GM19372 (cell line): ENCODE measurements around the gene CLDN19.
"Not testable (repeated sequence)": the region's sequence is repeated elsewhere in the genome, so short reads cannot be mapped to it uniquely, and the experiment has no call there.

Experiments
- ATAC-seq: cut with Tn5 transposase; IDR thresholded peaks from one replicate; pipeline ENCODE4 v1.9.1; 2021; ENCODE audit warnings: mild to moderate bottlenecking, low read depth, moderate library complexity; ENCODE audit not compliant: unreplicated experiment

The CLDN19 gene

DNA sequence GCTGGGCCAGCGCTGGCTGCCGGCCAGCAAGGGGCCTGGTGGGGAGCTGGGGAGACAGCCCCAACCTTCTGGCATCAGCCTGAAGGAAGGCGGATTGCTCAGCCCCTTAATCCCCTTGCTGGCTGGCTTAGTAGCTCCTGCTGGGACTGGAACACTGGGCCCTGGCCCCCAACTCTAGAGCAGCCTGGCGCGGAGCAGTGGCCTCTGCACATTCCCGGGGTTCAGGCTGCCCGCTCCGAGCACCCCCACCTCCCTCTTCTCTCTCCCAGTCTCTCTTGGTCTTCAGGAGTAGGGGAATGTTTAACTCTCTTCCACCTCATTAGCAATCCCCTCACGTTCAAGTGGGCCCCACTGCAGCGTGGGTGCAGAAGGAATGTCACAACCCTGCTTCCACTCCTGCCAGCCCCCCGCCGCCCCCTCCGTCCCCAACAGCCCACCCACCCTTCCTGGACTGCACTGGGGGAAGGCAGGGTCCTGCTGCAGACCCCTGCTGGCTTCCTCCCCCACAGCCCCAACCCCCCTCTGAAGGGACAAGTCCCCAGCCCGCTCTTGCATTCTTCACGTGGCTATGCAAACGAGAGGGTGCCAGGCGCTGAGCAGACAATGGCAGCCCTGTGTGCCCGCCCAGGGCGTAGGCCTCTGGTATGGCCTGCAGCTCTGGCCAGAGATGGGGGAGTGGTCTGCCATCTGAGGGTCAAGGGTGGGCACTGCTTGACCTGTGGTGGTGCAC, 980 bp upstream of the CLDN19 start:
- ATAC-seq = no peak

DNA sequence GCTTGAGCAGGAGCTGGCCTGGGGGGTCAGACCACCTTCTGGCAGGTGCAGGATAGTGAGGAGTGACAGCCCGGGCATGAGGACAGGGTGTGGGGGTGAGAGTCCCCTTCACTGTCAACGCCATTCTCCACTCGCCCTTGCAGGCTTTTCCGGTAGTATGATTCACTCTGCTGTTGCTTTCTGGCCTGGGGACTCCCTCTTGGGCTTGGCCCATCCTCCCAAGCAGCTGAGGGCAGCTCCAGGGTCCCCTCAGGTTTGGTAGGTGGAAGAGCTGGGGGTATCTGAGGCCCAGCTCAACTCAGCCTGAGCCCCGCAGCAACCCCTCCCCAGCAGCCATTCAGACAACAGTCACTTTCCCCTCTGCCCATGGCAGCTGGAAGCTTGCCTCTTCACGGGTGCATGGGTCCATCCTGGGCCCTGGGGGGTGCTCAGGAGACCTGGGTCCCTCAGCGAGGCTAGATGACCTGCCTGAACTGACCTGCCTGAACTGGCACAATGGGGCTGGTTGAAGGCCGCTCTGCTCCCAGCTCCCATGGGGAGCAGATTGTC, 1.3 kb downstream of the CLDN19 start:
- ATAC-seq = no peak

DNA sequence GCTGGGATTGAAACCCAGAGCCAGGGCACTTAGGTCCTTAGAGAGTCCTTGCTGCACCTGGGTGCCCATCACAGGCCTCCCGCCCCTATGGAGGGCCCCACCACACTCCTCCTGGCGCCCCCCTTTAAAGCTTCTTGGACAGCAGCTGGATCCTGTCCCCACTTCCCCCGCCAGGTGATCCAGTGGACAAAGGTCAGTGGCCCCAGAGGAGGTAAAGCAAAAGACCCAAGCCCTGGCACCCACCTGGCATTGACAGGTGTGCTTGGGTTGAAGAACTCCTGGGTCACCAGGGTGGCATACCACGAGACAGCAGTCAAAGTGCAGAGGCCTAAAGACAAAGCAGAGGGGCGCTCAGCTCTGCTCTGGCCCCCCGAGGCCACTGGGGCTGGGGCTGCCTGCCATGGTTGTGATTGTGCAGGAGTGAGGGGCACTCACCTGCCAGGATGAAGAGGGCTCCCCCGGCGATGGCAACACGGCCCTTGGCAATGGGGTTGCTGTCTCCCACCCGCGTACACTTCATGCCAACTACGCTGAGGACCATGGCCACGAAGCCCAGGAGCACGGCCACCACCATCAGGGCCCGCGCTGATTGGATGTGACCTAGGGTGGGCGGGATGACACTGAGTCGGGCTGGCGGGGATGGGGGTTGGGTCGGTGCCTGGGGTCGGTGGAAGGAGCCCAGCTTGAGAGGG, 1.9 kb downstream of the CLDN19 start:
- ATAC-seq = no peak

DNA sequence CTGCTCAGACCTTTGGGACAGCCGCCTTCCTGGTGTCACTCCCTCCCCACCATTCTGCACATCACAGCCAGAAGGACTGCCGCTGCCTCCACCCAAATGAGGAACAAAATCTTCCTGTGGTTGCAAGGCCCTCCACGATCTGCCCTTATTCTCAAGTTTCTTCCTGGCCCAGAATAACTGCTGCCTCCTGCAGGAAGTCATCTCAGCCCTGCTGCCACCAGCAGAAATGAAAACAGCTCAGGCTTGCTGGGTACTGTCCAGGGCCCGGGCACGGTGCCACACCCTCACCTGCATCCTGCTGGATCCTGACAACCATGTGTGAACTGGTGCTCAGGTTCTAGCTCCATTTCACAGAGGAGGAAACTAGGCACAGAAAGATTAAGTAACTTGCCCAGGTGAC, 2.8 kb downstream of the CLDN19 start:
- ATAC-seq = no peak

DNA sequence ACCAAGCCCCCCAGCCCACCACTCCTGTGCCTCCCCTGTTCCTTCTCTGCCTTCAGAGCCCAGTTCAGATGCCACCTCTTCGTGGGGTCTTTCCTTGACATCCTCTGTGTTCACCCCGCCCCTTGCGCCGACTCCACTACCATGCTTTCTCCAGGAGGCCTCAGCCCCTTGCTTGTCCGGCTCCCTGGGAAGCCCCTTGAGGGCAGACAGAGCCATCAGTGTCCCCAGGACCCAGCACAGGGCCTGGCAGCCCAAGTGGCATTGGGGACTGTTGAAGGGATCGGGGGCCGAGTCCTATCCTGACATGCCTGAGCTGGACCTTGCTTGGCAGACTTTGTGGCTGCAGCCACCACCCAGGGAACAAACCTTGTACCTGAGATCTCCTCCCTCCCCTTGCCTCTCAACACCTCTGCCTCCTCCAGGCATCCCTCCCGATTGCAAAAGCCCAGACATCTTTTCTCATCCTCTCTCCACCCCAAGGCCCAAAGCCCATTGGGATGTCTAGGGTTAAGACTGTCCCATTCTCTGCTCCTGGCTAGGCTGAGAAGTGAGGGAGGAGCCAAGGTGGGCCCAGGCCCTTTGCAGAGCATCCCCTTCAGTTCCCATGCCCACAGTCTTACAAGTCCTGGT, 3.4 kb downstream of the CLDN19 start:
- ATAC-seq = no peak

DNA sequence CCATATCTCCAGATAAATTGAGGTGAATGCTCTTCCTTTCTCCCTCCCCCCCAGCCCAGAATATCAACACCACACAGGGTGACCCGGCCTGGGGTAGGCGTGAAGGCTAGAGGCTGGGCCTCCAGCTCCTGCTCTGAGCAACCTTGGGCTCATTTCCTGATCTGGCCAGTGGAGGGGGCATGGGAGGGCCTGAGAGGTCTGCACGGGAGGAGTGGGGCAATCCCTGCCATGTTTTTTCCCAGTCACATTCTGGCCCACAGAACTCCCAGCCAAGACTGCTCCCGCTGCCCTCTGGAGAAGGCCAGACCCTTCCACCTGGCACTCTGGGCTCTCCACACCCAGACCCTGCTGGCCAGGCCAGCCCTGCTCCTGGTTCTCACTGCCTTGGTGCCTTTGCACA, 3.9 kb downstream of the CLDN19 start:
- no peak for ATAC-seq

DNA sequence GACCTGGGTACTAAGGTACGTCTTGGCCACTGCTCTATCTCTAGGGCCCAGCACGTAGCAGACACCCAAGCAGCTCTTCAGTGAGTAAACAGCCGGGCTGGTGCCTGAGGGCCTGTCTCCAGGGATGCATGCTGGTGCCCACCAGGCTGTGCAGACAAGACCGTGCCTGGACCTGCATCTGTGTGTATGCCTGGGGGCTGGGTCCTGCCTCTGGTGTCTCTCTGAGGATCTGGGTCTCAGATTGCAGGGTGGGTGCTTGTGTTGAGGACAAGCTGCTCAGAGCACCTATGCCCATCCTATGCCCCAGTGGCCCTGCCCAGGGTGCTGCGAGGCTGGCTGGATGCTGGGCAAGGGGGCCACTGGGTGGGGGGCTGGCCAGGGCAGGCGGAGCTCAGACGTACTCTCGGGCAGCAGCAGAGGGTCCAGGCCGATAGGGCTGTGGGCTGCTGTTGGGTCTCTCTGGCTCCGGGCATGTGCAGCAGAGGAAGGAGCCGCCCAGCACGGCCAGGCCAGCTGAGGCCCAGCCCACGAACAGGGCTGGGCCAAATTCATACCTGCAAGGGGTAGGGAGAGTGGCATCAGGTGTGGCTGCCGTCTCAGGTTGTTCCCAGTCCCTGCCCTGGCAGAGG, 4.4 kb downstream of the CLDN19 start:
- ATAC-seq = no peak

DNA sequence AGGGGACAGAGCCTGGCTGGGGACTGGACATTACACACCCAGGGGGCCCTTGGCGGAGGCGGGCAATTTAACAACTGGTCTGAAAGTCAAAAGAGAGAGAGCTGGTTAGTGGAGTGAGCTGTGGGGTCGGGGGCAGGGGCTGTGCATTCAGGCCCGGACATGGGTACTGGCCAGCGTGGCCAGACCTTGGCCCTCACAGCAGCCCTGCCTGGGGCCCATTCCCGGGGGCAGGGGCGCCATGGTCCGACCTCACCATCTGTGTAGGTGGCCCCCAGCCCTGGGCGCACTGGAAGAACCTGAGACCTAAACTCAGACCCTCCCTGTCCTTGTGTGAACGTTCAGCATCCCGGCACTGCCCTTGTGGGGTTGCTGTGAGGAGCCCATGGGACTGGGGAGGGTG, 5.0 kb downstream of the CLDN19 start:
- ATAC-seq = no peak

DNA sequence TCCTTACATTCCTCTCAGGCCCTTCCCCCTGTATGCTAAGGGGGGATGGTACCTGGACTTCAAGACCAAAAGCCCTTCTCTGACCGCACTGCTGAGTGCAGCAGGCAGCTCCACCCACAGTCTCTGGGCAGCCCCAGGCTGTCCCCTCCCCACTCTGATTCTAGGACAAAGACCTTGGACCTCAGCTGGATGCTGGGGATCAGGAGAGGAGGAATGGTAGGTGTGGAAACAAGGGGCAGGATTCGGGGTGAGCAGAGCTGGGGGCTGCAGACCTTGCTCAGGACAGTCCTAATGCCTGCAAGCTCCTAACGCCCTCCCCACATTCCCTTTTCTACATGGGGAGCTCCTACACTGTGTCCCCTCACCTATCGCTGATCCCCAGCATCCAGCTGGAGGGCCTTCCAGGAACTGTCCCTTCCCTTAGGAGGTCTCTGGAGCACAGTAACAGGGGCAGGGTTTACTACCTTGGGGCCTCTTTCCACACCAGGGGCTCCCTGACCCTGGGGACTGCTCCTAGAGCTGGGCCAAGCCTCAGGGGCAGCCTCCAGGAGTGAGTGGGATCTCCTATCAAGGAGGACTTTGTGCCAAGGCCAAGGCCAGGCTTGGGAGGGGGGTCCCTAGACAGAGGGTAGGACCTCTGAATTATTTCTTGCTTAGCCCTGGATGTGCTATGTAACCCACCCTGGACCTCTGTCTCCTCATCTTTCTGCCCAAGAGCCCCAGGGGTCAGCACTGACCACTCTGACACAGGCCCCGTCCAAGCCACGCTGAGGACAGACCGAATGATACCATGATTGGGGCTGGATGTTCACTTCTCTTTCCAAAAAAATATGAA, 5.6 kb downstream of the CLDN19 start:
- no peak for ATAC-seq

DNA sequence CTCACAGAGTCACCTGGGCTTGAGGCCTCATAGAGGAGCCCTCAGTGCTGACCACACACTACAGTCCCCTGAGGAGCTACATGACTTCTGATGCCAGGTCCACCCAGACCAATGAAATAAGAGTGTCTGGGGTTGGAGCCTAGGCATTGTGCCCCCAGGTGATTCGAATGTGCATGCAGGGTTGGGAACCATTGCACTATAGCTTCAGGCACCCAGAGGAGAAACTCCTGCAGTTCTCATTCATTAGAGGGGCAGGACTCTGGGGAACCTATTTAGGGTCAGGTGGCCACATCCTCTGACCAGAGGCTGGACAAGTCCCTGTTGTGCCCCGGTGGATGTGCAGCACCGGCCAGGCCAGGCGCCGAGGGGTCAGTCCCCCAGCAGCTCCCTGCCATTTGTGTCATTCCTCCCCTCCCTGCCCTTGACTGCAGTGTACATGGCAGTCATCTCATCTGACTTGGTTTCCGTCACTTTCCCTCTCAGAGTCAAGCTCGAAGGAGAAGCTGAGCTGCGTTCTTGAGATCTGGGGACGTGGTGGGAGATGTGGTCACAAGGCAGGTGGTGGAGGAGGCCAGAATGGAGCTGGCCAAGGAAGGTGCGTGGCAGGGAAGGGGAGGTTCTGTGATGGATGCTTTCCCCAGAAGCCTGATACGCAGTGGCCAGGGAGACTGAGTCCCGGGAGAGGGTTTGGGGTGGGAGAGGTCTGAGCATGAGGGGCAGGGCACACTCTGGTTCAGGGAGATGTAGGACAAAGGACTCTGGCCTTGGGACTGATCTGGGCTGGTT, 6.4 kb downstream of the CLDN19 start:
- no peak for ATAC-seq

DNA sequence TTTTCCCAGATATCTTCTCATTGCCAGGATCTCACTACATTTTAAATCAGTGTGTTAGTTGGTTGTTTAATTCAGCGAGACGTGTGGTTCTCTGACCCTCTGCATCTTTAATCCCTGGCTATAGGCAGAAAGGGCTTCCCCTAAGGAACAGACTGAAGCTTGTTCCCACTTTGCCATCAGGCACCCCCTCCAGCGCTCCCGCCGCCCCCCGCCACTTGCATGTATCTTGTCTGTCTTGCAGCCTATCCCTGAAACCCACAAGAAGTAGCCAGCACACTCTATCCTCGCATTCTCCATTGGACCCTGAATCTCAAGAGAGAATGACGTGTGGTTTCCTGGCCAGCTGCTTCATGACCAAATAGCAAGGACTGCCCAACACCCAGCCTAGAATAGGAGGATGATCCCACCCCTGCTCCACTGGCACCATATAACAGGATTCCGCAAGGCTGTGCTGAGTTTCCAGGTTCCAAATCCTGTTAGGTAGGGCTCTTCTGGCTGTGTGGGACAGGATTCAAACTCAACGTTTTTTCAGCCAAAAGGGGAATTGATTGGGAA, 7.8 kb downstream of the CLDN19 start:
- ATAC-seq = no peak

DNA sequence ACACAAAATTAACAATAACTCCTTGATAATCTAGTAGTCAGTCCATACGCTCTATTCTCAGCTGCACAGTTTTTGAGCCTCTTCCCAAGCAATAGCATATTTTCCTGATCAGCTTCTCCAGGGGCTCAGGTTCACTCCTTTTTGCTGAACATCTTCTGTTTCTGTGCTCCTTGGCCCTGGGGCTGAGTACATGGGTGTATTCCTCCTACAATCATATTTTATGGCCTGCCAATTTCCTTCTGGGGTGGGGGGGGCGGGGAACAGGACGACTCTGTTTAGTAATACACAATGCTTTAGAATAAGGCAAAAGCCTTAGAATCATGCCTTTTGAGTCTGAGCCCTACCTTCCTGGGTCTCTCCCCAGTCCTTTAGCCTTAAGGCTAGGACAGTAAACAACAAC, 8.5 kb downstream of the CLDN19 start:
- ATAC-seq = no peak

DNA sequence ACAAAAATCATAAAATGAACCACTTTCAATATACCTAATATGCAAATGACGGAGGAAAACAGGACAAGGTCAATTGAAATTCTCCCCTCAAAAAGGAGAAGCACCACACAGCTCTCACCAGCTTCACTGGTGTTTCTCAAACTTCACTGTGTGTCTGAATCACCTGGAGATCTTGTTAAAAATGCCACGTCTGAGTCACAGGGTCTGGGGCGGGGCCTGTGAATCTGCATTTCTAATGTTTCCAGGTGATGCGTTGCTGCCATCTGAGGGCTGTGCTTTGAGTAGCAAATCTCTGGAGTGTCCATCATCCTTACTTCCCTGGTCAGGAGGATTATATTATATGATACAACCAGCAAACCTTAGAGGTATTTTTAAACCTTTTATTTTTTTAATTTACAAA, 9.0 kb downstream of the CLDN19 start:
- no peak for ATAC-seq

DNA sequence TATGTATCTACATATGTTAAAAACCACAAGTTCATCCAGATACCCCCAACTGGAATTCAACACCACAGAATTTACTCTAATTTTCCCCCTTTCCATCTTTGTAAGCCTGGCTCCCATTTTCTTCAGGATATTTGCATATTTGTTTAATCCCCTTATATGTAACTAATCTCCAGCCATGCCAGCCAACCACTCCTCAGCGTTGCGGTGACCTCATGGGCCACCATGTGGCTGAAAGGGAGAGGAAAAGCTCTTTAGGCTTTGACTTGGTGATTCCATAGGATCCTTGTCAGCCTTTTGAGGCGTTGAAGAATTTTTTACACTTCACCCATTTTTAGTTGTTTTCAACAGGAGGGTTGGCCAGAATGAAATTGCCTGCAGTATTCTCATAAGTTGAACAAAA, 10.0 kb downstream of the CLDN19 start:
- no peak for ATAC-seq

DNA sequence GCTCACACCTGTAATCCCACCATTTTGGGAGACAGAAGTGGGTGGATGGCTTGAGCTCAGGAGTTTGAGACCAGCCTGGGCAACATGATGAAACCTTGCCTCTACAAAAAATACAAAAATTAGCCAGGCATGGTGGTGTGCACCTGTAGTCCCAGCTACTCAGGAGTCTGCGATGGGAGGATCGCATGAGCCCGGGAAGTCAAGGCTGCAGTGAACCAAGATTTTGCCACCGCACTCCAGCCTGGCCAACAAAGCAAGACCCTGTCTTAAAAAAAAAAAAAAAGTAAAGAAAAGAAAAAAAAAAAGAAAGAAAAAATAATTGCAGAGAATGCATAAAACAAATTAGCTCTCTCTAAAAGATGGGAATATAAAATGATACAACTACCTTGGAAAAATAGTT, 14.2 kb downstream of the CLDN19 start:
- ATAC-seq = not testable (repeated sequence)

DNA sequence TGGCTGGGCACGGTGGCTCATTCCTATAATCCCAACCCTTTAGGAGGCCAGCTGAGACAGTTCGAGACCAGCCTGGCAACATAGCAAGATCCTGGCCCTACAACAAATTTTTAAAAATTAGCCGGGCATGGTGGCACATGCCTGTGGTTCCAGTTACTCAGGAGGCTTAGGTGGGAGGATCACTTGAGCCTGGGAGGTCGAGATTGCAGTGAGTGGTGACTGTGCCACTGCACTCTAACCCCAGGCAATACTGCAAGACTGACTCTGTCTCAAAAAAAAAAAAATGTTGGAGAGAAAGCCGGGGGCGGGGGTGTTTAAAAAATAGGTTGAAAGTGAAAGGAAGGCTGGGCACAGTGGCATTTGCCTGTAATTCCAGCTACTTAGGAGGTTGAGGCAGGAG, 16.5 kb downstream of the CLDN19 start:
- ATAC-seq = no peak

DNA sequence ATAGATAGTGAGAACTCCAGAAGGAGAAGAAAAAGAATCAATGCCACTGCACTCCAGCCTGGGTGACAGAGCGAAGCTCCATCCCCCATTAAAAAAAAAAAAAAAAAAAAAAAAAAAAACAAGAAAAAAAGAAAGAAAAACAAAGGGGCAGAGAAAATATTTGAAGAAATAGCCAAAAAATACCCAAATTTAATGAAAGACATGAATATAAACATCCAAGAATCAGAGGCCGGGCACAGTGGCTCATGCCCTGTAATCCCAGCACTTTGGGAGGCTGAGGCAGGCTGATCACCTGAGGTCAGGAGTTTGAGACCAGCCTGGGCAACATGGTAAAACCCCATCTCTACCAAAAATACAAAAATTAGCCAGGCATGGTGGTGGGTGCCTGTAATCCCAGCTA, 17.6 kb downstream of the CLDN19 start:
- not testable (repeated sequence) for ATAC-seq

DNA sequence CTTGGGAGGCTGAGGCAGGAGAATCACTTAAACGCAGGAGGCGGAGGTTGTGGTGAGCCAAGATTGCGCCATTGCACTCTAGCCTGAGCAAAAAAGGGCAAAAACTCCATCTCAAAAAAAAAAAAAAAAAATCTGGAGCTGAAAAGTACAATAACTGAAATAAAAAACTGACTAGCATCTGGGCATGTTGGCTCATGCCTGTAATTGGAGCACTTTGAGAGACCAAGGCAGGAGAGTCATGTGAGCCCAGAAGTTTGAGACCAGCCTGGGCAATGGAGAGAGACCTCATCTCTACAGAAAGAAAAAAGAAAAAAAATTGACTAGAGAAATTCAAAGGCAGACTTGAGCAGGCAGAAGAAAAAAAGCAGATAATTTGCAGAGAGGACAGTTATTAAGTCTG, 18.1 kb downstream of the CLDN19 start:
- ATAC-seq = no peak

DNA sequence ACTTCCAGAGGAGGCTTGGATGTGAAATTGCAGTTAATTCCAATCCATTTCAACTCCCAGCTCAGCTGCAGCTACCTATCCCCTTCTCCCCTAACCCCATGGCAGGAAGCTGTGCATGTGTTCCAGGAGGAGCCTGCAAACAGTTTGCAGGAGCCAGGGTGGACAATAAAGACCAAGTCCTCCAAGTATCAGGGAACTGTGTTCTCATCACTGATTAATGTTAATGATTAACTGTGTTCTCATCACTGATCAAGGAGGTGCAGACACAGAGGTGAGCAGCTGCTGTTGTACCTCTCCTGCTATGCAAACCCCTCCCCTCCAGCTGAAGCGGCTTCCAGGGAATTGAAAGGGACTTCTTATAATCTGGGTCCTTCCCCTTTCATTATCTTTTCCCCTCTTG, 19.2 kb downstream of the CLDN19 start:
- ATAC-seq = no peak
